Measurements from ENCODE around the gene PTPN5. TPM values are rescaled to one million over a fixed set of nuclear protein-coding genes. Genes with fewer than 3 reads are reported as not detected.

PTPN5 gene
- total RNA-seq, 1 experiment from 2014 or later, result not detected

- Histone ChIP-seq H3K4me1 (ENCODE audit: control insufficient read depth in 1 of 2, insufficient read depth in 2 of 2, low read length in 2 of 2) (peaks cover 0 to 16% of the 10 kb centered on the region in 2 experiments; a peak in 2 of 4 replicates), H4K20me1 (ENCODE audit: insufficient read depth) (no peaks in the 10 kb centered on the region), H3K9me3 (ENCODE audit: control insufficient read depth in 1 of 2, insufficient read depth in 1 of 2, low read depth in 1 of 2, low read length in 2 of 2) (no peaks in the 10 kb centered on the region), H3K27me3 (ENCODE audit: insufficient read depth, low read length) (no peaks in the 10 kb centered on the region), H3K27ac (ENCODE audit: low read depth, low read length) (no peak within 1 kb of the TSS), H2AFZ (ENCODE audit: low read depth, low read length, poor library complexity, severe bottlenecking) (no peak within 1 kb of the TSS), H3K9ac (ENCODE audit: low read length) (no peak within 1 kb of the TSS), H3K9me2 (ENCODE audit: insufficient read depth) (no peaks in the 10 kb centered on the region), H3K36me3 (ENCODE audit: control insufficient read depth in 1 of 2, insufficient read depth in 2 of 2, low read length in 2 of 2) (no peaks in the 10 kb centered on the region), H3K79me2 (ENCODE audit: insufficient read depth, low read length) (no peaks in the 10 kb centered on the region), H3K4me2 (ENCODE audit: low read length) (no peak within 1 kb of the TSS), H3K4me3 (replicated peaks in 1 of 2; ENCODE audit: low read depth in 1 of 2, low read length in 2 of 2) (no peak within 1 kb of the TSS)
- ChIA-PET CTCF (no interaction called here), POLR2A (no interaction called here), RAD21 (ENCODE audit: low non-redundant PET in 1 of 2, low total read pairs in 2 of 2, uncharacterized antibody in 2 of 2, unreplicated experiment in 2 of 2) (interaction anchor here in 1 of 2 experiments (0.6 kb wide), 1 partner anchor 37 kb away, joined by 3 read pairs; no protein-coding TSS in a partner anchor)
- no TSS peak for BruUV-seq (replicated peaks)
- ATAC-seq (no peak), DNase-seq (ENCODE audit: low read depth, low spot score) (no peak)
- intact Hi-C loops (cut with micrococcal nuclease), result no loop called here
- TF ChIP-seq ZNF274 (IDR thresholded peaks at IDR 0.05; ENCODE audit: low read depth, low read length) (no peak), ATF3 (IDR thresholded peaks at IDR 0.05) (no peak), ZBTB33 (IDR thresholded peaks at IDR 0.05; ENCODE audit: extremely low read depth, insufficient replicate concordance, low read length) (no peak), CTCF (IDR thresholded peaks at IDR 0.05 in 2 of 3, conservative IDR thresholded peaks at IDR 0.05 in 1 of 3; ENCODE audit: borderline replicate concordance in 1 of 3, insufficient read depth in 1 of 3, low read depth in 2 of 3, low read length in 2 of 3) (no peak), CBX3 (IDR thresholded peaks at IDR 0.05; ENCODE audit: low read depth) (no peak), MAX (IDR thresholded peaks at IDR 0.05) (no peak), SIN3A (IDR thresholded peaks at IDR 0.05; ENCODE audit: low read depth) (no peak), CEBPB (IDR thresholded peaks at IDR 0.05; ENCODE audit: low read depth) (no peak), ELF1 (IDR thresholded peaks at IDR 0.05; ENCODE audit: borderline replicate concordance, low read depth) (no peak), REST (IDR thresholded peaks at IDR 0.05; ENCODE audit: low read depth) (no peak), EZH2 (IDR thresholded peaks at IDR 0.05) (no peak), POLR2A (IDR thresholded peaks at IDR 0.05; ENCODE audit: borderline replicate concordance, extremely low read depth, insufficient read depth, insufficient read length) (no peak), RAD21 (IDR thresholded peaks at IDR 0.05; ENCODE audit: low read depth) (no peak), EZH2phosphoT487 (IDR thresholded peaks at IDR 0.05; ENCODE audit: borderline replicate concordance) (no peak), EGR1 (IDR thresholded peaks at IDR 0.05; ENCODE audit: low read depth) (no peak), YY1 (IDR thresholded peaks at IDR 0.05; ENCODE audit: extremely low read depth, insufficient replicate concordance, low read depth, low read length) (no peak), FOSL1 (IDR thresholded peaks at IDR 0.05; ENCODE audit: low read depth) (no peak), SRF (IDR thresholded peaks at IDR 0.05; ENCODE audit: low read depth) (no peak)
Measured at GRCh38 chr11:18726040-18726439, 65.6 kb downstream of the PTPN5 start, which contains the start of gene IGSF22. IGSF22 (minus strand) TSS chr11:18726188; CDS start chr11:18724236, 1,952 bp downstream.
